H1 (cell line): ENCODE results near the gene PLK3. TPM values are rescaled to one million over a fixed set of nuclear protein-coding genes. Genes with fewer than 3 reads are reported as not detected.
"Not testable (repeated sequence)": the region's sequence is repeated elsewhere in the genome, so short reads cannot be mapped to it uniquely, and the experiment has no call there.

ENCODE experiments used
- CTCF ChIA-PET: fragments of 300-600 bp; sonication (Branson Sonifier 250); formaldehyde crosslinking; loops from one replicate; lab custom pipeline; 2021; ENCODE audit not compliant: partially characterized antibody; lab: Charles Lee
- POLR2A ChIA-PET: fragments of 300-600 bp; sonication (Branson Sonifier 250); formaldehyde crosslinking; loops from one replicate; lab custom pipeline; 2021; ENCODE audit warnings: inconsistent platforms; ENCODE audit not compliant: partially characterized antibody; lab: Charles Lee
- DNase-seq, 2 experiments: peaks; one replicate each; pipeline versions ENCODE4 v3.0.0 to v3.0.0-alpha.2; 2010 to 2022; ENCODE audit warnings: low spot score in 2 of 2, low read depth in 1 of 2, mixed read lengths in 1 of 2
- FAIRE-seq: peaks from 2 replicates; lab custom pipeline; 2011; peaks lifted over from hg19 to GRCh38; lab: Jason Lieb, UNC
- H2AFZ ChIP-seq: 2 replicates; pipeline ENCODE4 v1.8.1; 2012; ENCODE audit warnings: low read length, inconsistent platforms
- H2AK5ac ChIP-seq: 2 replicates; pipeline ENCODE4 v1.6.1; 2013; ENCODE audit warnings: low read depth, low read length
- H2BK120ac ChIP-seq: replicated peaks from 2 replicates; pipeline ENCODE3; 2013; ENCODE audit warnings: low read depth, low read length, inconsistent platforms
- H2BK12ac ChIP-seq: 2 replicates; pipeline ENCODE4 v1.6.1; 2013; ENCODE audit warnings: low read depth, low read length
- H2BK15ac ChIP-seq: 2 replicates; pipeline ENCODE4 v1.6.1; 2013; ENCODE audit warnings: low read length
- H2BK20ac ChIP-seq: 2 replicates; pipeline ENCODE4 v1.6.1; 2013; ENCODE audit warnings: low read length
- H2BK5ac ChIP-seq: 2 replicates; pipeline ENCODE4 v1.6.1; 2013; ENCODE audit warnings: low read depth, low read length
- H3K14ac ChIP-seq: 2 replicates; pipeline ENCODE4 v1.6.1; 2013; ENCODE audit warnings: inconsistent platforms; ENCODE audit not compliant: insufficient read length
- H3K18ac ChIP-seq: 2 replicates; pipeline ENCODE4 v1.6.1; 2013; ENCODE audit warnings: low read length; ENCODE audit errors: extremely low read depth
- H3K23ac ChIP-seq: 2 replicates; pipeline ENCODE4 v1.6.1; 2013; ENCODE audit warnings: inconsistent platforms; ENCODE audit not compliant: insufficient read length
- H3K23me2 ChIP-seq: 2 replicates; pipeline ENCODE4 v1.6.1; 2013; ENCODE audit warnings: low read depth, low read length
- H3K27ac ChIP-seq: 2 replicates; pipeline ENCODE4 v1.6.1; 2011; ENCODE audit warnings: low read depth, low read length, inconsistent platforms
- H3K27me3 ChIP-seq, 4 experiments: replicated peaks in 1 of 4; 1 replicate in 1 of 4; 2 replicates in 3 of 4; pipeline versions ENCODE4 v1.6.1 to v1.8.1; 2011 to 2013; ENCODE audit warnings: low read length in 3 of 4, mild to moderate bottlenecking in 3 of 4, inconsistent platforms in 2 of 4, mixed read lengths in 2 of 4, moderate library complexity in 1 of 4; ENCODE audit not compliant: control insufficient read depth in 3 of 4, insufficient read depth in 3 of 4; ENCODE audit errors: extremely low read depth in 1 of 4
- H3K36me3 ChIP-seq, 4 experiments: 2 replicates each; pipeline versions ENCODE4 v1.6.1 to v1.8.1; 2011 to 2013; ENCODE audit warnings: mild to moderate bottlenecking in 4 of 4, low read length in 3 of 4, moderate library complexity in 2 of 4, control low read depth in 1 of 4, inconsistent platforms in 1 of 4; ENCODE audit not compliant: insufficient read depth in 4 of 4, control insufficient read depth in 2 of 4
- H3K4ac ChIP-seq: replicated peaks from 2 replicates; pipeline ENCODE3; 2013; ENCODE audit warnings: low read length, low read depth, mixed read lengths, inconsistent platforms; ENCODE audit not compliant: insufficient read length
- H3K4me1 ChIP-seq, 4 experiments: replicated peaks in 1 of 4; 1 replicate in 1 of 4; 2 replicates in 3 of 4; pipeline versions ENCODE4 v1.6.1 to v1.8.1; 2011 to 2013; ENCODE audit warnings: low read length in 3 of 4, inconsistent platforms in 2 of 4, mixed read lengths in 1 of 4; ENCODE audit not compliant: insufficient read depth in 4 of 4, control insufficient read depth in 3 of 4
- H3K4me2 ChIP-seq, 2 experiments: 2 replicates each; pipeline versions ENCODE4 v1.6.1 to v1.8.1; 2011 to 2013; ENCODE audit warnings: low read depth in 2 of 2, low read length in 2 of 2, control low read depth in 1 of 2, inconsistent platforms in 1 of 2, mild to moderate bottlenecking in 1 of 2; ENCODE audit not compliant: insufficient read depth in 1 of 2
- H3K4me3 ChIP-seq, 4 experiments: fragments of 200-600, 300-600 bp in 1 of 4; sonication (generic), shearing (Covaris generic), sonication (Bioruptor Twin) in 1 of 4; 2 replicates each; pipeline versions ENCODE4 v1.5.1 to v1.8.1; 2011 to 2016; ENCODE audit warnings: low read length in 4 of 4, low read depth in 3 of 4, control low read depth in 2 of 4, inconsistent platforms in 2 of 4, mild to moderate bottlenecking in 2 of 4, mixed read lengths in 1 of 4, moderate library complexity in 1 of 4; ENCODE audit not compliant: insufficient read depth in 2 of 4; ENCODE audit errors: extremely low read depth in 1 of 4
- H3K56ac ChIP-seq: replicated peaks from 2 replicates; pipeline ENCODE3; 2013; ENCODE audit warnings: low read depth, mild to moderate bottlenecking, mixed read lengths, low read length, inconsistent platforms; ENCODE audit not compliant: insufficient read length
- H3K79me1 ChIP-seq: 2 replicates; pipeline ENCODE4 v1.6.1; 2013; ENCODE audit warnings: low read depth, low read length, control low read depth
- H3K79me2 ChIP-seq, 2 experiments: 2 replicates each; pipeline versions ENCODE4 v1.6.1 to v1.8.1; 2012 to 2013; ENCODE audit warnings: low read length in 2 of 2, mild to moderate bottlenecking in 2 of 2, inconsistent platforms in 1 of 2; ENCODE audit not compliant: insufficient read depth in 2 of 2, control insufficient read depth in 1 of 2
- H3K9ac ChIP-seq, 4 experiments: replicated peaks in 1 of 4; 1 replicate in 1 of 4; 2 replicates in 3 of 4; pipeline versions ENCODE4 v1.6.1 to v1.8.1; 2011 to 2013; ENCODE audit warnings: low read depth in 3 of 4, low read length in 3 of 4, control low read depth in 2 of 4, mild to moderate bottlenecking in 2 of 4, moderate library complexity in 2 of 4, inconsistent platforms in 1 of 4; ENCODE audit errors: extremely low read depth in 1 of 4
- H3K9me3 ChIP-seq, 2 experiments: 2 replicates each; pipeline versions ENCODE4 v1.6.1 to v1.8.1; 2012 to 2013; ENCODE audit warnings: mild to moderate bottlenecking in 2 of 2, moderate library complexity in 2 of 2, control low read depth in 1 of 2, inconsistent platforms in 1 of 2, low read depth in 1 of 2, low read length in 1 of 2, mixed read lengths in 1 of 2; ENCODE audit not compliant: insufficient read depth in 2 of 2
- H4K20me1 ChIP-seq, 2 experiments: replicated peaks in 1 of 2; 2 replicates each; pipeline versions ENCODE3 to v1.8.1; 2011 to 2013; ENCODE audit warnings: inconsistent platforms in 2 of 2, low read length in 2 of 2, mild to moderate bottlenecking in 1 of 2; ENCODE audit not compliant: insufficient read depth in 2 of 2, control insufficient read depth in 1 of 2
- H4K5ac ChIP-seq: 2 replicates; pipeline ENCODE4 v1.6.1; 2013; ENCODE audit warnings: low read length, low read depth, mixed read lengths, inconsistent platforms; ENCODE audit not compliant: insufficient read length
- H4K8ac ChIP-seq: 2 replicates; pipeline ENCODE4 v1.8.0; 2013; ENCODE audit warnings: mild to moderate bottlenecking, moderate library complexity, low read length, inconsistent platforms; ENCODE audit not compliant: insufficient read depth; ENCODE audit errors: extremely low read depth
- H4K91ac ChIP-seq: replicated peaks from 2 replicates; pipeline ENCODE3; 2013; ENCODE audit warnings: low read length, mixed read lengths, inconsistent platforms; ENCODE audit not compliant: insufficient read length
- WGBS, 2 experiments: shearing (Covaris generic) in 1 of 2; methylation state at CpG; one replicate each; pipeline versions ENCODE4 v1.1.6 to v1.1.7; 2013 to 2015; ENCODE audit warnings: low lambda C conversion rate in 2 of 2, mixed read lengths in 2 of 2, inconsistent platforms in 1 of 2, low coverage in 1 of 2, missing lambda C conversion rate in 1 of 2; ENCODE audit not compliant: insufficient replicate concordance in 2 of 2, insufficient coverage in 1 of 2, insufficient read length in 1 of 2; ENCODE audit errors: extremely low coverage in 1 of 2, missing lambda C conversion rate in 1 of 2; 5-methylcytosine and 5-hydroxymethylcytosine counted together
- polyA plus RNA-seq, 7 experiments: library from polyadenylated mRNA; depleted of rRNA in 3 of 7; stranded (reverse) in 5 of 7; unstranded in 2 of 7; fragments of >200 nt in 5 of 7; fragments of 200-250 nt in 2 of 7; gene quantifications; 1 replicate in 5 of 7; 2 replicates in 1 of 7; 4 replicates in 1 of 7; pipeline versions ENCODE4 v1.2.1 to v1.2.3, GENCODE V29; 2011 to 2013; ENCODE audit warnings: missing spikeins in 2 of 7, mixed read lengths in 2 of 7
- total RNA-seq: library from RNA; stranded (reverse); fragmentation: NEBNext Ultra II Directional; extraction: Animal tissue kit (Norgen Biotek cat#: 25700); gene quantifications from 2 replicates; pipeline ENCODE4 v1.2.1, GENCODE V29; 2021

Gene PLK3
- total and polyA plus RNA-seq, 2 of the 8 experiments (the other 6 are each of a cell fraction or from before 2014, with no cell fraction given), result 7.9 to 12.3 TPM

GRCh38 chr1:44838294-44838693, 38.1 kb downstream of the PLK3 start:
- not testable (repeated sequence) for H4K20me1 ChIP-seq, H3K4me1 ChIP-seq, H3K18ac ChIP-seq, H3K36me3 ChIP-seq, H3K23ac ChIP-seq, H3K14ac ChIP-seq, H3K23me2 ChIP-seq, H2BK5ac ChIP-seq, H4K91ac ChIP-seq, H2BK12ac ChIP-seq, H3K27ac ChIP-seq, H2BK20ac ChIP-seq, H3K4ac ChIP-seq, H3K9me3 ChIP-seq, H2AFZ ChIP-seq, H2AK5ac ChIP-seq, FAIRE-seq, H3K4me2 ChIP-seq, H4K5ac ChIP-seq, H3K79me1 ChIP-seq, H2BK120ac ChIP-seq, DNase-seq, H4K8ac ChIP-seq, H3K56ac ChIP-seq, H2BK15ac ChIP-seq, H3K79me2 ChIP-seq, H3K4me3 ChIP-seq, H3K9ac ChIP-seq
- WGBS, 2 experiments, result 95% methylated on average over 11 of the region's 11 CpGs; no CpG with 5 or more reads in 1 of the 2 experiments
- ChIA-PET POLR2A (interaction anchor here (0.9 to 1.2 kb wide), 2 partner anchors 19 to 25 kb away, joined by 3 to 4 read pairs; no protein-coding TSS in a partner anchor), CTCF (interaction anchor here (0.8 kb wide), 2 partner anchors 151 to 173 kb away, joined by 3 to 4 read pairs; partner anchors contain the start of gene HECTD3)
- H3K27me3 ChIP-seq, result peaks cover 0 to 10% (median 6%) of the 10 kb centered on the region in 4 experiments; a peak in 3 of 7 replicates
